GM21526 (cell line): ENCODE data around the gene MACIR.

Experiments used
- ATAC-seq: cut with Tn5 transposase; IDR thresholded peaks from one replicate; pipeline ENCODE4 v1.9.1; 2021; ENCODE audit warnings: moderate library complexity; ENCODE audit not compliant: unreplicated experiment, low FRiP score

Gene MACIR

DNA sequence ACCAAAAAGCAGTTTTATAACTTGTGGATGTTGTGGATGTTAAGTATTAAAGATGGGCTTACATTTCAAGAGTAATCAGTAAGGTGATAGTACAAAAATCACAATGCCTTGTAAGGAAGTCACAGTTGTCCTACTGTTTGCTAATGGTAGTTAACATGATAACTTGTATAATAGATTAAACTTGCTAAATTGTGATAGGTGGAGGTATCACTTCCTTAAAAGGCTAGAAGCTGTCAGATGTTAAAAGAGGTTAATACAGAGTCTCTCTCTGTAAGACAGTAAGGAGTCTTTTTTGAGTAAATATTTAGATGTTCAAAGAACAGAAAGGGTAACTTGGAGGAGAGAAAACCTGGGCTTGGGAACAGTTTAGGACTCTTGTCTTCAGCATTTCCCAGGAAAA lies 14.2 kb upstream of the MACIR start:
- no peak for ATAC-seq

DNA sequence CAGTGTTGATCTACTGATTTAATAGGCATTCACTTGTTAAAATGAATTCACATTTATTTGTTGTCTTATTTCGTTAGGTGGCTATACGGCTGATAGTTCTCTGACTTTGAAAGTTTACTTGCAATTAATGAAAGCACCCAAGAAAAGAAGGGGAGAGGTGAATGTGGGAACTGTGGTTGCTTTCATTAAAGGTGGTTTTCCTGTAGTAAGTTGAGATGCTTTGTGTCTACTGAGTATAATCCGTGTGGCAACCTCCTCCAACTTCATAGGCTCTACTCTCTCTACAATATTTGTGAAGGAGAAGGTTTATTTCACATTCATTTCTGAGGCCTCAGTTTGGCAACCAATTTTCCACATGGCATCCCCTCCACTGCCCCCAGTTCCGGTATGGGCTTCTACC lies 12.8 kb upstream of the MACIR start:
- no peak for ATAC-seq

DNA sequence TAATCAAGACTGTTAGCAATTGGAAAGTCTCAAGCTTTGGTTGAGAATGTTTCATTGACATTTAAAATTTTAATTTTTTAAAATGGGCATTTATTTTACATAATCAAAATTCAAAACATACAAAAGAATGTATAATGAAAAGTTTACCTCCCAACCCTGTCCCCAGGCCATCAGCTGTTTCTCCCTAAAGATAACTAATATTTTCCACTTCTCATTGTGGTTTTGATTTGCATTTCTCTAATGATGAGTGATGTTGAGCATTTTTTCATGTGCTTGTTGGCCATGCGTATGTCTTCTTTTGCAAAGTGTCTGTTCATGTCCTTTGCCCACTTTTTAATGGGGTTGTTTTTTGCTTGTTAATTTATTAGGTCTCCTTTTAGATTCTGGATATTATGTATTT lies 11.4 kb upstream of the MACIR start:
- ATAC-seq: no peak

DNA sequence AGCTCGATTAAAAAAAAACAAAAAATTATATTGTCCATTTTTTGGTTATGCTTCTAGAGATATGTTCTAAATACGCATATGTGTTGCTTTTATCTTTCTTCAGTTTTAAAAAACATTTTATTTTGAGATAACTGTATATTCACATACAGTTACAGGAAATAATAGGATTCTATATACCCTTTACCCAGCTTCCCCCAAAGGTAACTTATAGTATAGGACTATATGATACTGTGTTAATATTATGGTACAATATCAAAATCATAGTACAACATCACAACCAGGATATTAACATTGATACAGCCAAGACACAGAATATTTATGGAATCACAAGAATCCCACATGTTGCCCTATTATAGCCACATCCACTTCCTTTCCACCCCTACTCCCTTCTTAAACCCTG lies 9.5 kb upstream of the MACIR start:
- ATAC-seq: no peak

DNA sequence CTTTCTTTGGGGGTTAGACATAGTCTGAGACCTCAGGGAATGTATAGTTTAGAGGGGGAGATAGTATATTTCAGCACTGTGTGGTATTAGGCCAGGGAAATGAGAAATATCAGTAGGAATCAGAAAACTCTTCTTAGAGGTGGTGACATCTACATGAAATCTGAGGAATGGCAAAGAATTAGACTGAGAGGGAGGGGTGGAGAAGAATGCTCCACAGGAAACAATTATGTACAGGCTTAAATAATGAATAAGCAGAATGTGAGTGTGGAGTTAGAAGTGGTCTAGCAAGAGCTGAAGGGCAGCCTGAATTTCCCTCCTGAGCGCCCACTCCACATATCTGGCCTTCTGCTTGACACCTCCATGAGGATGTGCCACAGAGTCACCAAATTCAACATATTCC lies 3.6 kb upstream of the MACIR start:
- ATAC-seq: no peak

DNA sequence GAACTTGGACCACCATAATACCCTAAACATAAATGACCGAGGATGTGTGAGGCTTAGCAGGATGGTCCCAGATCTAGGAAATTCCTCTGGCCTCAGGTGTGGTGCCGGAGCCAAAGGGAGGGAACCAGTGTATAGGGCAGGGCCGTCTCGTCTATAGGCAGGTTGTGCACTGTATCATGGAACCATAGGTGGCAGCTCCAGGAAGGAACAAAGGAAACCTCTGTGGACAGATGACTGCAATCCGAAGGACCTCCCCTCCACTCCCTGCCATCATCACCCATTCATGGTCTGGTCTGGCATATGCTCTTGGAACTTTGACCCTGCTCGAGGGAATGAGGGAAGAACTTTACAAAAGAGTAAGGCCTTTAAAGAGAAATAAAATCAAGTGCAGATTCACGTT lies 2.9 kb upstream of the MACIR start:
- no peak for ATAC-seq

DNA sequence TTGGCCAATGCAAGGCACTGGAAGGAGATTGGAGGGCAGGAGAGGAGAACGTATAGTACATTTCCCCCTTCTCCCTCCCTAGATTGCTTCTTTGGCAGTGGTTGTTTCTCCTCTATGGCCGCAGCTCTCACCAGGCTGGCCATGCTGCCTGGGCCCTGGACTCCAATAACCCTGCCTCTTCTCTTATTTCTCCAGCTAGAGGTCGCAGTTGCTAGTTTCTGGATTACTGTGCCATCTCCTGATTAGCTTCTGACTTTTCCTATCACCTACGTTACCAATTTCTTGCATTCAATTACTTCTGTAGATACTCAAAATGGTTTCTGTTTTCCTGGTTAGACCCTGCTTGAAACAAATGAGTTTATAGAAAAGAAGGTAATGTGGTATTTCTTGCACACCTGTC lies 2.4 kb upstream of the MACIR start:
- ATAC-seq: no peak

DNA sequence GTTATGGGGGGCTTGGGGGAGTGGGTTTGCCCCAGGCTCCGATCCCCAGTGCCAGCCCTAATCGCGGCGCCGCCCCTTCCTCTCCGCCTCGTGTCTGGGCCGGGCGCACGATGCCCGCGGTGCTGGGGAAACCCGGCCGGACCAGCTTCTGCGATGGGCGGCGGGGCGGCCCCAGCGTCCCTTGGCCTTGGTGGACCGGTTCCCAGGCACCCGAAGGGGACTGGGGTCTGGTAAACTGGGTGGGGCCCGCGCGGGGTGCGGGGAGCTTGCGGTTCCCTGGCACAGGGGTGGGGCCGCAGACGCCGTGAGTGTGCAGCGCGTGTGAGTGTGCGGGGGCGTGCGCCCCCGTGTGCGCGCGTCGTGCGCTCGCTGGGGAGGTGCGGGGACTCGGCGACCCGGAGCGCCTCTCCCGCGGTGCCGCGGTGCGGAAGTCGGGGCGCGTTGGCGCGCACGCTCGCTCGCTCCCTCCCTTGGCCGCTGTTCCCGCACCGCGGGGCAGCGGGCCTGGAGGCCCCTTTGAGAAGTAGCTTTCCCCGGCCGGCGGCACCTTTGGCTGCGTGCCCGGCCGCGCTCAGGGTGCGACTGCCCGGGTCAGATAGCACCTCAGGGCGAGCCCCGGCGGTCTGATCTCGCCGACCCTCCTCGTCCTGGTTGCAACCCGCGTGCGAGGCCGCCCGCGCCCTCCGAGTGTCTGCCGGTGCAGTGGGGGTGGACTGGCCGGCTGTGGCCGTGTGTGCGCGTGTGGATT lies 568 bp downstream of the MACIR start:
- ATAC-seq: peak; percentile 34

DNA sequence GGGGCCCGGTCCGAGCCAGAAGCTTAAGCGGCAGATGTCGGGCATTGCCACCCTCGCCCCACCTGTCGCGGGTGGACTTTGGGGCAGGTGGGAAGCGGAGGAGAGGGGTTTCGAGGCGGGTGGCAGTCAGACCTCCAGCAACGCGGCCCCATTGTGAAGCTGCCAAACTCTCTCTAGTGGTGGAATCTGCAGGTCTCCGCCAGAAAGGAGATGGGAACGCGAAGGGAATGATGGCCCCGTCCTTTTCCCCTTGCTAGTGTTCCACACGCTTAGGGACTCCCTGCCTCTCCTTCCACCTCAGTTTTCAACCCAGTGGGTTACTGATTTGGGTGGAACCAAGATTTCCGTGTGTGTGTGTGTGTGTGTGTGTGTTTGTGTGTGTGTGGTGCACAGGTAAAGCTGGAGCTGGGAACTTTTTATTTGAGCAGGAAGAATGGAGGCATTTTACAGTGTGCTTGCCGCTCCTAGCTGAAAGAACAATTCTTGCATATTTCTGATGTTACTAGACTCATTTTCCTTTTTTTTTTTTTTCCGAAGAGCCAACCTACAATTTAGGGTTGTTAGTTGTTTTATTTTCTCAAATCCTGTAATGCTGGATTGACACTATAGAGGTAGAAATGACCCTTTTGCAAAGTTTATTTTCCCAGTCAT lies 1.3 kb downstream of the MACIR start:
- ATAC-seq: no peak

DNA sequence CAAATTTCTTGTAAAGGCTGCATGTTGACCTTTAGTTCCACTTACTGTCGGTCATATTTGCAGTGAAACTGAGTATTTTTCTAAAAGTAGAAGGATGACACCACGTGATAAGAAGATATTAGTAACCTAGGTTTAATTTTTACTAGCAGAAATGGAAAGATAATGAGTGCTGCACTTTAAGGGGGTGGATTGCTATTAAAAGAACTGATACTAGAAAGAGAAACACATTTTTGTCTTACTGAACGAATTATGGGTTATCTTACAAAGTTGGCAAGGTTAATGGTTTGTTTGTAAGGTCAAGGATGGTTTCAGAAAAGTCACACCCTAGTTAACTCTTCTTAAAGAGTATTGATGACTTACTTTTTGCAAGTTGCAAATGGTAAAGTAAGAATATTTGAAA lies 2.4 kb downstream of the MACIR start:
- ATAC-seq: peak; percentile 35

DNA sequence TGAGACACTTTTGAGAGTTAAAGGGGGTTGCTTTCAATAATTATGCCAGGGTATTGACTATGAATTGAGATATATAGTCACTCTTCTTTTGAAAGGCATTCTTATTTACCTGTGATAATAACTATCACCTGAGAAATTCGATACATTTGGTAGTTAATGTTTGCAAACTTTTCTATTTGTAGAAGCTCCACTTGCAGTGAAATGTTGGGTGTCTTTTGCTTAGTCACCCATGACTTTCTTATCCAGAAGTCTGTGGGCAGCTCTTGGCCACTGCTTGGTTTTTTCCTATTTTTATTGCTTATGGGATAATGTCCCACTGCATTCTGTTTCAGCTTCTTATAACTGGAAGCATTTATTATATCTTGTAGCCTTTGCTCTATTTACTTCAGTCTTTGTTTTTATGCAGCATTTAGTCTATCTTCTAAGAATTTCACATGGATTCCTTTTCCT lies 3.9 kb downstream of the MACIR start:
- ATAC-seq: no peak

DNA sequence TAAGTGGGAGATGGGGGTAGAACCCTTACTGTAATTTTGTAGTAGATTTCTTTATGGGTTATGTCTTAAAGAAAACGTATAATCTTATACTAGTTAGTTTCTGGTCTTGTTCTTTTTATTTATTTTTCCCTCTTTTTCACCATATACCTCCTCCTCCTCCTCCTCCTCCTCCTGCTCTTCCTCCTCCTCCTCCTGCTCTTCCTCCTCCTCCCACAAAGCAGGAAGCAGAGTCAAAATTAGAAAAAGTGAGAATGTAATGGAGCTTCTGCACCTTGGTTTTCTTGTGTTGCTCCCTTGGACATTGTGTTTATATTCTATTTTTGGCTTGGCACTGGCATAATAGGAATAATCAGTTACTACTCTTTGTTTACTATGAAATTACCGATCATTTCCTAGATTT lies 4.5 kb downstream of the MACIR start:
- ATAC-seq: no peak

DNA sequence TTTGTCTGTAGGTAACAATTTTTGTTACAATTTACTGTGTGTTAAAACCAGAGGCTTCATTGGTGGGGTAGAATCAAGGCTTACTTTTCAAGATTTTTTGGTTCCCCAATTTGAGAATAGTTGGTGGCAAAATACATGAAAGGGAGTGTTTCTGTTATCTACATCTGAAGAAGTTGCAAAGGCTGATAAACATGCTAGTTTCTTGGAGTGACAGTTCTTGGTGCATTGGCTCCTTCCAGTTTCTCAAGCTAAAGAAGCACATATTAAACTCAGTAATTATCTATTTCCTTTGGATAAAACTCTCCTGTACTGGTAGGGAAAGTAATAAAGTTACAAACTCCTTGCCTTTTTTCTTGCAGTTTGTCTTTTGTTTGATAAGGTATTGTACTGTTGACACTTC lies 5.9 kb downstream of the MACIR start:
- no peak for ATAC-seq

DNA sequence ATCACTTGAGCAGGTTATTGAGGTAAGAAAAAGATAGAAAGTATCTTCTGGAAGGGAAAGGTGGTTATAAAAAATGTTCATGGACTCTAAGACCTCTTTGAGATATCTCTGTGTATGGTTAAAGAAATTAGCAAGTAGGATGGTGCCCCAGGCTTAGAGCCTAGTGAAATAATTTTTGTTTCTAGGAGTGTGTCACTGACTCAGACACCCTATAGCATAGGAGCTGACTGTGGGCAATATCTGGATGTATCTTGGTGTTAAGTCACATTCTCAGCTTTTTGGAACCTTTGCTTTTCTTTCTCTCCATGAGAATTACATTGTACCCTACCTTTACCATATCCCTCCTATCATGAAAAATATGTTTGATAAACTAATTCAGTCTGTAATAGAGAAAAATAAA lies 12.0 kb downstream of the MACIR start:
- ATAC-seq: no peak

DNA sequence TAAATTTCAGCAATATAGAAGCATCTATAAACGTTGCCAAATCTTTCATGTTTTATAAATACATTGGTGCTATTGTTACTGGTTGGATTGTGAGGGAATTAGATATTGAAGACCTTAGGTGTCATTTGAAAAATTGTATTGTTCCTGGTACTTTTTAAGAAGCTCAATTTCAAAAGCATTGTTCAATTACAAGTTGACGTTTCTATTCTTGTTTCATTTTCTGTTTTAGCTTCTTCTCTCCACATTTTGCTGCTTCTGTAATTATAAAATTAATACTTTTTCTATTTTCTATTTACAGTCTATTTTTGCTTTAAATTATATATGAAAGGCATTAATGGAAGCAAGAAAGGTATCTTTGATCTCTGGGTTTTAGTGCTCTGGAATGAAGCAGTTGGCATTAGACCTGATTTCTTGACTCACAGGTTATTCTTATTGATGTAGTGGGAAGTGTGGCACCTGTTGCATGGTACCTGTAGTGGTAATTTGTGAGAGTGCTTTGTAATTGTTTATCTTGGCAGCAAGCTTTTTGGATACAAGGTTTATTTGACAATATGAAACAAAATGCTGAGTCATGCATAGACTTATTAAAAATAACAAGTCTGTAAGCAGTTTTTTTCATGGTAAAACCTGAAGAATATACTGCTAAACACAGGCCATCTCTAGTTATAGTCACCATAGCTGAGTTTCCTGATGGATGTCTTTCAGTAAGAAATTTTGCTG lies 13.2 kb downstream of the MACIR start:
- ATAC-seq: no peak

DNA sequence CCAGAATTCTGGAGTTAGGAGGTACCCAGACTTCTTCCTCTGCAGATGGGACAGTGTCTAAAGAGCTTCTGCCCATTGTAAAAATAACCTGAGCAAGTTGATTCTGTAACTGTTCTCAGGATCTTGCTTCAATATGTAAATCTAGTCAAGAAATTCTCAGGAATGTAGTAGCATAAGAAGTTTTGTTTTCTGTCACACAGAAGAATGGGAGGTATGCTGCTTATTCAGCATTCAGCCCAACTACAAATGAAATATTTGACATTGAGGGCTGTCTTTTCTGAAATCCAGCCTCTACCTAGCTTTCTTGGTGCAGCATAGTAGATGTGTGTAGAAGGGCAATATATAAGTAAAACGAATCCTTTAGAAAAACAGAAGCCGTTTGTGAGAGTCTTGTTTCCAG lies 13.8 kb downstream of the MACIR start:
- no peak for ATAC-seq

DNA sequence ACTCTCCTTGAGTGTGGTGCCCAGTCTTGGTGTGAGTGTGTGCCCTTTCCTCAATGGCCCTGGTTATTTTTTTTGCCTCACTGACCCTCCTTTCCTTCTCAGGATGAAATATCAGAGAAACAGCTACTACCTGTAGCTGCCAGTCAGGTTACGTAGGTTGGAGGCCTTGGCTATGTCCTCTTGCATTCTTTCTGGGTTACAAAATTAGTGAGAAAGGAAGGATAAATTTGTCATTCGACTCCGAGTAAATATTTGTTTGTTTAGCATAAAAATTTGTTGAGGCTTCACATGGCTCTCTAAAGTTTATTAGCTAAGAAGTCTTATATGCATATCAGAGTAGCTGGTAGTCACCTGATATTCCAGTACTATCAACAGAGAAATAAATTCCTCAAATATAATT lies 15.4 kb downstream of the MACIR start:
- no peak for ATAC-seq

DNA sequence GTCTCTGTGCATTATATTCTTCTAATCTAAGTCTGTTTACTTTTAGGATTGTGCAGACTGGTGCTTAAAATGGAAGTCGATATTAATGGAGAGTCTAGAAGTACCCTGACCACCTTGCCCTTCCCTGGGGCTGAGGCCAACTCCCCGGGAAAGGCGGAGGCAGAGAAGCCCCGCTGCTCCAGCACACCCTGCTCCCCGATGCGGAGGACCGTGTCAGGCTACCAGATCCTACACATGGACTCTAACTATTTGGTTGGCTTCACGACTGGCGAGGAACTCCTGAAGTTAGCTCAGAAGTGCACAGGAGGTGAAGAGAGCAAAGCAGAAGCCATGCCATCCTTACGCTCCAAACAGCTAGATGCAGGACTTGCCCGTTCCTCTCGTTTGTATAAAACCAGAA lies 17.3 kb downstream of the MACIR start:
- ATAC-seq: no peak

DNA sequence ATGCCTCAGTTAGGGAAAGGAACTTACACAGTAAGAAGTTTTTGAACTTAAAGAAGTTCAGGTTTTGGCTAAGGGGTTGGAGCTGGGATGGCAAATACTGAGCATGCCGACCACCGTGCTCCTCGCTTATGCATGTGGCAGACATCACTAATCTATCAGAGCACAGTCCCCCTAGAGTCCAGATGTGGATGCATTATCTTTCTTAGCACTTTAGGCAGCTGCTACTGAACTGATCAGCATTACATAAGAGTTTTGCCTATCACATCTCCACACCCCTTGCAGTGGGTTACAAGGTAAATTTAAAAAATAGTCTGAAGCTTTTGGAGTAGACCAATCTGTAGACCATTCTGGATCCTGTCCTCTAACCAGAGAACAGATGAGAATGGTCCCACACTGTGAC lies 22.4 kb downstream of the MACIR start:
- ATAC-seq: no peak

DNA sequence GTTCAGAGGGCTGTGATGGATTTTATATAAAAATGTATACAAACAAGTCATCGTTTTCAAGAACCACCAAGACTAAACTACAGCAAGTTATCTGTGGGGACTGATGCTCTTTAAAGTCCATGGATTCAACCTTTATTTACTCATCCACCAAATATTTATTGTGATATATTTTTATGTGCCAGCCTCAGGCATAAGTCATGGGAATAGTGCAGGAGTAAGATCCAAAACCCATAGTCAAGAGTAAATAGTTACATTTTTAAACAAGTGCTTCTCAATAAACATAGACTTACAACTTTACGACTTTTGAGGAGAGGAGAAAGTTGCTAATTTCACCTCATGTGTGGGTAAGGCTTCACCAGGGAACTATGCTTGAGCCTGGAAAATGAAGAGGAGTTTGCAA lies 24.6 kb downstream of the MACIR start:
- ATAC-seq: no peak

DNA sequence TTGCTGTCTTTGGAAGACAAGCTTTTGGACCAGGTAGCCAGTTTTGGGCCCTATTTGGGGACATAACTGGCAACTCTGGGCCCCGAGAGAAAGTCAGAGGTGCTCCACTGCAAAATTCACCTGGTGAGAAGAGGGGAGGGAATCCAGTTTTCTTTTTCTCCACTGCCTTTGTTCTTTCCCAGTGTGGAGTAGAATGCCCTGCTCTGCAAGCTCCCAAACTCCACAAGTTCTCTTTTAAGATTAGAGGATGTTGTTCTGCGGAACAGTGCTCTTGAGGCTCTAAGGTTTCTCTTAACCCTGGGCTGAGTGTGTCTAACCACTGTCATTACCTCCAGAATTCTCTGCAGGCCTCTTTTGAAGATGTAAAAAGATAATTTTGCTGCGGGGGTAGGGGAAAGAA lies 25.3 kb downstream of the MACIR start:
- no peak for ATAC-seq

DNA sequence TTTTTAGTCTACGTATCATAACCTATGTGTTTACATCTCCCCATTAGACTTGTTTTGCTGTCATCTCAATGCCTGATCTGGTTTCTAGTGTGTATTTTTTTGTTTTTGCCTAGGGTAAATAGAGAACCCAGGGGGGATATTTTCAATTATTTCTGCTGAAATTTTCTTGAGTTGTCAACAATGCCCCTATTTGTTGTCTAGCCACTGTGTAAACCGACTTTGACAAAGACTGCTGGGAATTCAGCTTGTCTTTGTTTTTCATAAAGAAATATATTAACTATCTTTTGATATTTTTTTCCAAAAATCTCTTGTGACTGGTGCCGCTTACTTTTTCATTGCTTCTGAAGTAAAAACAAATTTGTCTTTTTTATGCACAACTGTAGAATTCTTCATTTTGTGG lies 28.1 kb downstream of the MACIR start:
- ATAC-seq: no peak
